PC-3 (cell line): ENCODE measurements around the gene PAM16. TPM values are rescaled to one million over a fixed set of nuclear protein-coding genes. Genes with fewer than 3 reads are reported as not detected.

Experiments
- ATAC-seq: fragments of 200-7000 bp; cut with Tn5 transposase; 2 replicates; pipeline ENCODE4 v1.9.1; 2020; ENCODE audit warnings: mild to moderate bottlenecking, moderate library complexity
- Bru-seq: library from RNA; stranded (reverse); fragments of 400-500 nt; gene quantifications from one replicate; lab custom pipeline; 2021; lab: Mats Ljungman, UMichigan
- BruChase-seq, 2 experiments: library from RNA; stranded (reverse); fragments of 400-500 nt; gene quantifications; one replicate each; lab custom pipeline; 2021; lab: Mats Ljungman, UMichigan
- BruUV-seq: library from RNA; stranded (reverse); fragments of 400-500 nt; replicated peaks from 2 replicates; lab custom pipeline; 2021; lab: Mats Ljungman, UMichigan
- CTCF ChIA-PET: fragments of 300-600 bp; sonication (Branson Sonifier 250); formaldehyde crosslinking; loops from one replicate; lab custom pipeline; 2022; ENCODE audit warnings: antibody characterized with exemption; lab: Charles Lee
- POLR2A ChIA-PET: fragments of 300-600 bp; sonication (Branson Sonifier 250); formaldehyde crosslinking; loops from one replicate; lab custom pipeline; 2022; ENCODE audit warnings: antibody characterized with exemption; ENCODE audit not compliant: unreplicated experiment; lab: Charles Lee
- DNase-seq: peaks from one replicate; pipeline ENCODE4 v3.0.0-alpha.2; 2015
- H2AFZ ChIP-seq: fragments of 300-600 bp; sonication (generic); 2 replicates; pipeline ENCODE4 v1.6.0; 2016; ENCODE audit warnings: antibody characterized with exemption, low read length
- H3F3A ChIP-seq: fragments of 300-600 bp; sonication (generic); one replicate; pipeline ENCODE4 v1.6.0; 2017; ENCODE audit warnings: antibody characterized with exemption, low read length, control low read depth, mild to moderate bottlenecking; ENCODE audit not compliant: unreplicated experiment
- H3K27ac ChIP-seq: fragments of 300-600 bp; sonication (generic); 2 replicates; pipeline ENCODE4 v1.5.1; 2016; ENCODE audit warnings: mild to moderate bottlenecking, low read length
- H3K27me3 ChIP-seq: fragments of 300-600 bp; sonication (generic); 2 replicates; pipeline ENCODE4 v1.6.1; 2016; ENCODE audit warnings: low read length, mixed read lengths
- H3K36me3 ChIP-seq: fragments of 300-600 bp; sonication (generic); 2 replicates; pipeline ENCODE4 v1.6.1; 2016; ENCODE audit warnings: low read depth, mixed run types, low read length, mixed read lengths
- H3K4me1 ChIP-seq: fragments of 300-600 bp; sonication (generic); 2 replicates; pipeline ENCODE4 v1.5.1; 2016; ENCODE audit warnings: low read length; ENCODE audit not compliant: insufficient read depth
- H3K4me2 ChIP-seq: fragments of 300-600 bp; sonication (generic); 2 replicates; pipeline ENCODE4 v1.6.0; 2016; ENCODE audit warnings: low read length
- H3K4me3 ChIP-seq: fragments of 300-600 bp; sonication (generic); 2 replicates; pipeline ENCODE4 v1.5.1; 2016; ENCODE audit warnings: mild to moderate bottlenecking, low read length, mixed read lengths
- H3K79me2 ChIP-seq: fragments of 300-600 bp; sonication (generic); 2 replicates; pipeline ENCODE4 v1.6.1; 2017; ENCODE audit warnings: low read length, mixed read lengths
- H3K9ac ChIP-seq: fragments of 300-600 bp; sonication (generic); 2 replicates; pipeline ENCODE4 v1.6.0; 2016; ENCODE audit warnings: mild to moderate bottlenecking, low read length
- H3K9me2 ChIP-seq: fragments of 300-600 bp; sonication (generic); replicated peaks from 2 replicates; pipeline ENCODE4 v1.6.1; 2016; ENCODE audit warnings: mixed run types, low read length, mixed read lengths
- H3K9me3 ChIP-seq: fragments of 300-600 bp; sonication (generic); 2 replicates; pipeline ENCODE4 v1.6.1; 2016; ENCODE audit warnings: low read length, mixed read lengths
- H4K20me1 ChIP-seq: fragments of 300-600 bp; sonication (generic); 2 replicates; pipeline ENCODE4 v1.6.1; 2016; ENCODE audit warnings: low read length, mixed read lengths
- CTCF ChIP-seq: fragments of 300-600 bp; sonication (generic); conservative IDR thresholded peaks from 2 replicates; pipeline ENCODE4 v1.5.1; 2017; ENCODE audit warnings: antibody characterized with exemption, low read depth, mild to moderate bottlenecking, low read length
- EZH2 ChIP-seq: fragments of 300-600 bp; sonication (generic); IDR thresholded peaks from one replicate; pipeline ENCODE4 v1.6.1; 2017; ENCODE audit warnings: antibody characterized with exemption, mild to moderate bottlenecking, low read length; ENCODE audit not compliant: unreplicated experiment
- EZH2phosphoT487 ChIP-seq: fragments of 300-600 bp; sonication (generic); IDR thresholded peaks from 2 replicates; pipeline ENCODE4 v1.6.1; 2018; ENCODE audit warnings: mild to moderate bottlenecking, antibody characterized with exemption, low read length, borderline replicate concordance
- intact Hi-C: fragments of 100-400 bp; cut with micrococcal nuclease; formaldehyde crosslinking; loops from 2 replicates; pipeline ENCODE4 v1.9.0; 2023
- long read RNA-seq: library from polyadenylated mRNA; unstranded; transcript quantifications from one replicate; pipeline ENCODE4 v2.0.0, GENCODE V29; 2021; ENCODE audit not compliant: unreplicated experiment
- total RNA-seq: library from RNA; depleted of rRNA; stranded (reverse); fragments of >200 nt; gene quantifications from 2 replicates; pipeline ENCODE4 v1.2.3, GENCODE V29; 2014; rRNA removed

PAM16 gene
- total RNA-seq (91.2 and 95.5 TPM in 2 replicates), Bru-seq, nascent RNA (percentile 47 among the genes with signal in this experiment), BruChase-seq, experiment 1, labeled RNA remaining after a 6-hour chase (percentile 62 among the genes with signal in this experiment), BruChase-seq, experiment 2, labeled RNA remaining after a 2-hour chase (percentile 54 among the genes with signal in this experiment)
- long read RNA-seq, transcript PAM16-201 (5 exons, 587 nt) = major isoform, 14 of 25 reads
- long read RNA-seq, partial matches to known transcripts = 1 of 25 reads
- long read RNA-seq, other reads (novel, unspliced or antisense) = 5 of 25 reads

- H3K4me2 ChIP-seq = peak within 1 kb of the TSS; percentile 84
- no peaks in the 10 kb centered on the region for H3K9me3 ChIP-seq
- no peaks in the 10 kb centered on the region for H3F3A ChIP-seq
- TF ChIP-seq CTCF = no peak
- TF ChIP-seq EZH2 = no peak
- TF ChIP-seq EZH2phosphoT487 = no peak
- no peaks in the 10 kb centered on the region for H3K36me3 ChIP-seq
- no TSS peak for BruUV-seq
- 0 out of 2 replicates have a peak, but pooled peaks cover 4% of the 10 kb centered on the region for H4K20me1 ChIP-seq
- H2AFZ ChIP-seq = peak within 1 kb of the TSS; percentile 77; the same call in 1 of the 2 replicates
- H3K27me3 ChIP-seq = no peaks in the 10 kb centered on the region
- H3K79me2 ChIP-seq = peaks cover 50% of the 10 kb centered on the region
- H3K9ac ChIP-seq = peak within 1 kb of the TSS; percentile 93
- ChIA-PET CTCF (interaction anchor here (0.6 to 1.2 kb wide), 3 partner anchors 9 to 62 kb away, joined by 3 to 10 read pairs (median 3); no protein-coding TSS in a partner anchor), POLR2A (no interaction called here)
- H3K4me1 ChIP-seq = peaks cover 7% of the 10 kb centered on the region; the same call in 1 of the 2 replicates
- intact Hi-C loops = no loop called here
- peak; percentile 93 for ATAC-seq
- peak; percentile 90 for DNase-seq
- peak within 1 kb of the TSS; percentile 64 for H3K27ac ChIP-seq
- H3K4me3 ChIP-seq = peak within 1 kb of the TSS; percentile 89
- no peaks in the 10 kb centered on the region for H3K9me2 ChIP-seq
Observed at GRCh38 chr16:4350787-4351659, at the start of gene PAM16. TSS of gene PAM16 (minus strand) at chr16:4351321. CDS start at chr16:4351234, 87 bp downstream.

DNA sequence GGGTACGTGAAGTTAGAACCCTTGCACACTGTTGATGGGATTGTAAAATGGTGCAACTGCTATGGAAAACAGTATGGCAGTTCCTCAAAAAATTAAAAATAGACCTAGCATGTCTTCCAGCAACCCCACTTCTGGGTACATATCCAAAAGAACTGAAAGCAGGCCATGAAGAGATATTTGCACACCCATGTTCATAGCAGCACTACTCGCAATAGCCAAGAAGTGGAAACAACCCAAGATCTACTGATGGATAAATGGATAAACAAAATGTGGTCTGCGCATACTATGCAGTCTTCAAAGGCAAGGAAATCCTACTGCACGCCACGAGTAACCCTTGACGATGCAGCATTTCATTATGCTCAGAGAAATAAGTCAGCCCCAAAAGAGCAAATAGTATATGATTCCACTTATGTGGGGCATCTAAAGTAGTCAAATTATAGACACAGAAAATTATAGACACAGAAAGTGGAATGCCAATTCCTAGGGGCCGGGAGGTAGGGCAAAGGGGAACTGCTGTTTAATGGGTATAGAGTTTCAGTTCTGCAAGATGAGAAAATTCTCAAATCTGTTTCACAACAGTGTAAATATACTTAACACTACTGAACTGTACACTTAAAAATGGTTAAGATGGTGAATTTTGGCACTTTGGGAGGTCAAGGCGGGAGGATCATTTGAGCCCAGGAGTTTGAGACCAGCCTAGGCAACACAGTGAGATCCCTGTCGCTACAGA is 48.0 kb upstream of the PAM16 start:
- BruUV-seq = no TSS peak
- no peak for TF ChIP-seq CTCF
- no peak for TF ChIP-seq EZH2
- no peak for TF ChIP-seq EZH2phosphoT487
- Histone ChIP-seq H3K79me2 (no peaks in the 10 kb centered on the region), H3K4me3 (no peak overlapping the region), H3K36me3 (no peaks in the 10 kb centered on the region), H3F3A (no peaks in the 10 kb centered on the region), H2AFZ (no peak overlapping the region), H3K9me3 (no peaks in the 10 kb centered on the region), H4K20me1 (no peaks in the 10 kb centered on the region), H3K9ac (no peak overlapping the region), H3K4me2 (no peak overlapping the region), H3K27ac (no peak overlapping the region), H3K4me1 (no peaks in the 10 kb centered on the region), H3K9me2 (no peaks in the 10 kb centered on the region), H3K27me3 (no peaks in the 10 kb centered on the region)
- CTCF ChIA-PET = no interaction called here
- intact Hi-C loops = no loop called here
- ATAC-seq (no peak), DNase-seq (no peak)
- POLR2A ChIA-PET = no interaction called here
